Activated naive CD4-positive, alpha-beta T cell treated with anti-CD3 and anti-CD28 coated beads, Interleukin-2, amount 50 U/mL, for 72 hours (primary cell): ENCODE measurements around the gene ENTR1. TPM values are rescaled to one million over a fixed set of nuclear protein-coding genes. Genes with fewer than 3 reads are reported as not detected.
"Not testable (repeated sequence)": the region's sequence is repeated elsewhere in the genome, so short reads cannot be mapped to it uniquely, and the experiment has no call there.

Experiments used
- ATAC-seq, 2 donors: fragments of 150-1000 bp; cut with Tn5 transposase; 2 replicates each; pipeline ENCODE4 v1.10.0; 2021; ENCODE audit warnings: mild to moderate bottlenecking in 2 of 2, moderate library complexity in 2 of 2
- DNase-seq, 2 donors: peaks; one replicate each; pipeline ENCODE4 v3.0.0; 2021 to 2022; ENCODE audit warnings: low spot score in 2 of 2
- H3K27ac Mint-ChIP-seq, 2 donors: one replicate each; pipeline ENCODE4 v1.8.0; 2022; ENCODE audit warnings: mild to moderate bottlenecking in 2 of 2, mixed read lengths in 2 of 2
- H3K36me3 Mint-ChIP-seq, 2 donors: one replicate each; pipeline ENCODE4 v1.8.0; 2022; ENCODE audit warnings: mixed read lengths in 2 of 2
- H3K9me3 Mint-ChIP-seq, 2 donors: one replicate each; pipeline ENCODE4 v1.8.0; 2022; ENCODE audit warnings: mixed read lengths in 2 of 2
- total RNA-seq, 2 donors: library from RNA; stranded (reverse); gene quantifications; one replicate each; pipeline ENCODE4 v1.2.3, GENCODE V29; 2022

The ENTR1 gene
- total RNA-seq, 2 donors from 2014 or later = 52.2 to 75.4 TPM

GRCh38 chr9:136407911-136408310 lies 2.5 kb downstream of the ENTR1 start:
- DNase-seq (no peak), ATAC-seq (no peak)
- Mint-ChIP-seq H3K27ac (peak overlapping the region in 1 of 2 donors; percentile 96), H3K36me3 (peaks cover 40 to 62% of the 10 kb centered on the region in 2 donors), H3K9me3 (no peaks in the 10 kb centered on the region)

- ATAC-seq, H3K9me3 Mint-ChIP-seq, H3K27ac Mint-ChIP-seq, DNase-seq: not testable (repeated sequence)
- H3K36me3 Mint-ChIP-seq = peaks cover 40 to 65% of the 10 kb centered on the region in 2 donors
Measured at GRCh38 chr9:136407061-136407460, 3.4 kb downstream of the ENTR1 start.

DNA sequence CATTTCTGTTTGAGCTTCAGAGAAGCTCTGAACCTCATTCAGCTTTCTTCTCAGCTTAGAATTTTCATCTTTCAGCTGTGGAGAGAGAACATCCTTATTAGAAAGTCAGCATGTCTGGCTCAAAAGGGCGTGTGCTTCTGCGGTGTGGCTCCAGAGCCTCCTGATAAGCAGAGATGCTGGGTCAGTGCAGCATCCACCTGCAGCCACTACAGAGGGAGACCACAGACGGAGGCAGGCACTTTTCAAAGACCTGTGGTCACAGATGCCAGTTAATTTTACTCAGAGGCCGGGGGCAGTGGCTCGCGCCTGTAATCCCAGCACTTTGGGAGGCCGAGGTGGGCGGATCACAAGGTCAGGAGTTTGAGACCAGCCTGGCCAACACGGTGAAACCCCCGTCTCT lies 4.5 kb downstream of the ENTR1 start:
- not testable (repeated sequence) for H3K27ac Mint-ChIP-seq, ATAC-seq, H3K9me3 Mint-ChIP-seq

GRCh38 chr9:136405481-136405880 lies 4.9 kb downstream of the ENTR1 start:
- peak overlapping the region; percentile 93 to 94 for H3K27ac Mint-ChIP-seq
- ATAC-seq (no peak), DNase-seq (no peak)
- no peaks in the 10 kb centered on the region for H3K9me3 Mint-ChIP-seq
- peaks cover 28 to 61% of the 10 kb centered on the region in 2 donors for H3K36me3 Mint-ChIP-seq

More for the DNA sequence above, 4.5 kb downstream of the ENTR1 start:
- H3K36me3 Mint-ChIP-seq = peaks cover 31 to 65% of the 10 kb centered on the region in 2 donors
- DNase-seq = not testable (repeated sequence)

DNA sequence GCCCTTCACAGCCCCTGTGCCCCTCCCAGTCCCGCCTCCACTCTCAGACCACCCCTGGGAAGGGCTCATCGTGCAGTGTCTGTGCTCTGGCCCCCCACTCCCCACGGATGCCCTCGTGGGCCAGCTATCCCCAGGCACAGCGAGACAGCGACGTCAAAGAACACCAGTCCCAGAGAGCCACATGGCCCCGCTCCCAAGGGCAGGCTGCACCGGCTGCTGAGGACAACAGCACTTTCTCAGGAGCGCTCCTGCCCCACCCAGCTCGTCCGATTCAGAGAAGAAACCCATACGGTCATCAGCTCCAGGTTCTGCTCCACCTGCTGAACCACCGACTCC lies 5.6 kb downstream of the ENTR1 start:
- no peak for ATAC-seq
- DNase-seq = no peak
- Mint-ChIP-seq H3K36me3 (peaks cover 24 to 57% of the 10 kb centered on the region in 2 donors), H3K27ac (peak overlapping the region; percentile 93 to 94), H3K9me3 (no peaks in the 10 kb centered on the region)

- peak; percentile 37 to 63 for ATAC-seq
- H3K36me3 Mint-ChIP-seq = peaks cover 20 to 51% of the 10 kb centered on the region in 2 donors
- H3K27ac Mint-ChIP-seq = peak overlapping the region; percentile 93 to 94
- DNase-seq = peak; percentile 33 to 74
- H3K9me3 Mint-ChIP-seq = no peaks in the 10 kb centered on the region
Measured at GRCh38 chr9:136403915-136404800, 6.3 kb downstream of the ENTR1 start.

GRCh38 chr9:136403538-136403914 lies 6.9 kb downstream of the ENTR1 start:
- peak; percentile 64 to 79 for DNase-seq
- H3K36me3 Mint-ChIP-seq = peaks cover 20 to 45% of the 10 kb centered on the region in 2 donors
- H3K9me3 Mint-ChIP-seq = no peaks in the 10 kb centered on the region
- peak overlapping the region; percentile 93 to 94 for H3K27ac Mint-ChIP-seq
- peak; percentile 69 to 72 for ATAC-seq

DNA sequence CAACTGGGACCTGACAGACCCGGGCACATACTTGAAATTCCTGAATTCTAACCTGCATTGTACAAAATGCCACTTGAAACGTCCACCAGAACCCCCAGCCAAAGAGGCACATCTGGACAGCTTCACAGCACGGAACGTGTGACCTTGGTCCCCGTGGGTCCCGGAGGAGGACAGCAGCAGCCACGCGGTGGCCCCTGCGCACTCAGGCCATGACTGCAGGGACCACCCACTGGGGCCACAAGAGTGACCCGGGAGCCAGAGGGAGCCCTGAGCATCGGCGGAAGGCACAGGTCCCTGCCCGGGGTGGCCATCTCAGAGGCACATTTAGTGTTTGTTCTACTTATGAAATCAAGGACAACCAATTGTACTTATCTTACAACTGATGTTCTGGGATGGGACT lies 8.3 kb downstream of the ENTR1 start:
- ATAC-seq = no peak
- H3K27ac Mint-ChIP-seq = peak overlapping the region in 1 of 2 donors; percentile 93
- H3K36me3 Mint-ChIP-seq = peaks cover 18 to 32% of the 10 kb centered on the region in 2 donors
- DNase-seq = no peak
- H3K9me3 Mint-ChIP-seq = no peaks in the 10 kb centered on the region

DNA sequence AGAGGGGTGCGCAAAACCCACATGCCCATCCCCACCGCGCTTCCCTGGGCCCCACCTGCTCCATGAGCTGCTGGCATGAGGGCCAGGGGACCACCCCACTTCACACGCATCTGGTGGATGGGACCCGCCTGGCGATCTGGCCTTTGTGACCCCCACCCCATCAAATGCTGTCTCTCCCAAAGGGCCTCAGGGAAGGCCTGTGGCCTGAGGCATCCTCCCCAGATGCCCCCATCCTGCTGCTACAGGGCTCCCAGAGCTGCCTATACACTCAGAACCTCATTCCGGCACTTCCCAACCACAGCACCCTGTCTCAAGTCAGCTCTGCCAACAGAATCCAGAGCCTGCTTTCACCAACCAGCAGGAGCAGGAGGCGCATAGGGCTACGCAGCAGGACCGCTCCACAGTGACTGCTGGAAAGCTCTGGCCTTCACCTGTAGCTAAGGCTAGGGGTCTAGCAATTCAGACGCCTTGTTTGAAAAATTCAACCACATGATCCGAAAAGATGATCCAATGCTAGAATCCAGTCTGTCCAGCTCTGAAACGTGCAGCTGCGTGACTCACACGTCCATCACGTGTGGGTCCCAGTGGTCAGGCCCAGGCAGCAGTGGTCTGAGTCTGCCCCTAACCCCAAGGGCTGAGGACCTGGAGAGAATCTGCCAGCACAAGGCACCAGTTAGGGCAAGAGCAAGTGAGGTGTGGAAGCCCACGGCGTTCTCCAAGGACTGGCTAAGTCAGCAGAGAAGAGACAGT lies 9.1 kb downstream of the ENTR1 start:
- no peak for DNase-seq
- Mint-ChIP-seq H3K9me3 (no peaks in the 10 kb centered on the region), H3K36me3 (peaks cover 22 to 35% of the 10 kb centered on the region in 2 donors), H3K27ac (peak overlapping the region; percentile 79 to 93)
- ATAC-seq = no peak

DNA sequence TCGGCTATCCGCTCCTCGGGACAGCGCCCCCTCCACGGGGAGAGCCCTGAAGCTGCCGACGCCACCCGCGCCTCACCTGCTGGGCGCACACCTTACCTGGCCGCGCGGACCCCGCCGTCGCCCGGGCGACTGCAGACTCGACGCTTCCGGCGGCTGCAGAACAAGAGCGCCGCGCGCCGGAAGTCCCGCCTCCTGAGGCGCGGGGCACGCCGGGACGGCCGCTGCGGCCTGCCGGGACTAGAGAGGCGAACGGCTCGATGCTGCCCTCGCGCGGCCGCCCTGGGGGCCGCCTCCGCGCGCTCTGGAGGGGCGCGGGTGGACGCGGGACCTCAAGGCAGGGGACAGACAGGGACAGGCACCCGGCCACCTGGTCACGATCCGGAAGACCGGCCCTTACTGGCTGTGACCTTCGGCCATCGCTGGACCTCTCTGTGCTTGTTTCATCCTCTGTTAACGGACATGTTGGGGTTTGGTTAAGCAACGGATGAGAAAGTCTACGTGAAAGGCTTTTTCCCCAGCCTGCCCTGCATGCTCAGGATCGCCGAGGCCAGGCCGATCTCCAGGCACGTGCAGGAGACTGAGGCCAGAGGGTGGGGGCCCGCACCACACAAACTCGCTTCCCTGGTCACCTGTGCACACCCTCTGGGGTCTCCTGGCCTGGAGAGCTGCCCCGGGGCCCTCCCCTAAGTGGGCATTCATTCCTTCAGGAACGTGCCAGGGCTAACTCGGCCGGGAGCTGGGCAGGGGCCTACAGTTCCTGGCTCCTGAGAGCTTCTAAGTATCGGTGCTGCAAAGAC lies 10.2 kb downstream of the ENTR1 start, which contains the start of gene SNAPC4:
SNAPC4 (minus strand) TSS at position 133 of the 797 bp plus-strand sequence. CDS start 1,742 bp downstream, outside the sequence.
- H3K9me3 Mint-ChIP-seq = no peaks in the 10 kb centered on the region
- peak; percentile 90 to 94 for DNase-seq
- ATAC-seq = peak; percentile 60 to 79
- peak within 1 kb of the TSS; percentile 88 to 93 for H3K27ac Mint-ChIP-seq
- H3K36me3 Mint-ChIP-seq = peaks cover 23 to 28% of the 10 kb centered on the region in 2 donors

DNA sequence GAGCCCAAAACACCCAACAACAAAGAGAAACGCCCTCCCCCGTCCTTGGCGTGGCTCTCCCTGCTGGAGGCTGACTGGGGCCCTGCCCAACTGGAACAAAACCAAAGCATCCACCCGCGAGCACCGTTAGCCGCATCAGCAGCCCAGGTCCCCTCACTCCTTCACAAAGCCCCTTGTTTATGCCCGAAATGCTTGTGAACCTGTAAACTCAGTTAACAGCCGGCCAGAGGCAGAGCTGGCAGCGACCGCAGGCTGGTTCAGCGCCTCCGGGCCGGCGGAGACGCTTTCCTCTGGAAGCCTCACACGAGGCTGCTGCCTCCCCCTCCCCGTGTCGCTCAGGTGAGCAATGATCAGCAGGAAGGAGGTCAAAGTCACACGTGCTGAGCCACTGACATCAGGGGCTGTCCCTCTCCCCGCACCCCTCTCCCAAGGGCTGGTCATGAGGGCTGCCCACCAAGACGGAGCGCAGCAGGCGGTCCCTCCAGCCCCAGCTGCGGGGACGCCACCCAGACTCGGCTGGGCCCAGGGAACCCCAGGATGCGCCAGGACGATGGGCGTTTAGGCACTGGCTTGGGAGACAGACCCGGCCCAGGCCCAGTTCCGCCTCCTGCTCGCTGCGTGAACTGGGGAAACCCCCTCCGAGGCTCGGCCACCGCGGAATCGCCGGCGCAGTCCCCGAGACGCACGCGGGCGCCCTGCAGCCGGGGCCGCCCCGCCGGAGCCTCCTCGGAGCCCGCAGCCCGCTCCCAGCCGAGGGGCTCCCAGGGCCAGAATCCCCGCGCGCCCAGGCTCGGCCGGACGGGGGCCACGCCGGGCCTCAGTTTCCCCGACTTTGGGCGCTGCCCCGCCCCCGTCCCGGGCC lies 11.0 kb downstream of the ENTR1 start:
- Mint-ChIP-seq H3K36me3 (peaks cover 19 to 23% of the 10 kb centered on the region in 2 donors), H3K9me3 (no peaks in the 10 kb centered on the region), H3K27ac (peak overlapping the region; percentile 88 to 93)
- DNase-seq (peak; percentile 34 to 84), ATAC-seq (peak; percentile 32 to 57)

DNA sequence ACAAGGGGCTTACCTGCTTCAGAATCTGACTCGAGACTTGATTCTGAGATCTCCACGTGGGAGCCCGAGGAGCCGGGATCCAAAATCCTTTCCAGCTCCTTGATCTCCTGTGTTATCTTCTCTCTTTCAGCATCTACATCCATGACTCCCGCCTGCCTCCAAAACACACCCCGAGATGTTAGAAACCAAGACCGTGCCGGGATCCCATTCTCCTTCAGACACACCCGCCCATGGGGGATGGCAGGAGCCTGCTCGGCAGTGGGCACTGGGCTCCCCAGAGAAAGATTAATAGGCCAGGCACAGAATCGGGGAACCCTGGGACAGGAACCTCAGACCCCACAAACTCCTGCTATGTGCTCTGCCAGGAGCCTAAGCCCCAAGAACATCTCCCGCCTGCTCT lies 12.1 kb downstream of the ENTR1 start:
- H3K9me3 Mint-ChIP-seq = no peaks in the 10 kb centered on the region
- H3K27ac Mint-ChIP-seq = peak overlapping the region in 1 of 2 donors; percentile 72
- H3K36me3 Mint-ChIP-seq = peaks cover 19 to 23% of the 10 kb centered on the region in 2 donors
- no peak for ATAC-seq
- DNase-seq = no peak

DNA sequence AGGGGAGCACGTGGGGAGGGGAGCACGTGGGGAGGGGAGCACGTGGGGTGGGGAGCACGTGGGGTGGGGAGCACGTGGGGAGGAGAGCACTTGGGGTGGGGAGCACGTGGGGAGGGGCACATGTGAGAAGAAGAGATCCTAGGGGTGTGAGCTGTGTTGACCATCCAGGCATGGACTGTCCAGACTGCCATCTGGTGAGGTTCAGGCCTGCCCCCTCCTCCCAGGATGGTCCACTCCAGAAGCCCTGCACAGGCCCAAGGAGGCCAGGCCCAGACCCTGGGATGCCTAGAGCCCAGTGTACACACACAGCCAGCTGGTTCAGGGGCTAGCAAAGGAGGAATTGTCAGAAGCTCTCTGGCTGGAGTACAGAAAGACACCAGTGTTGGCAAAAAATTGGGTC lies 12.8 kb downstream of the ENTR1 start:
- Mint-ChIP-seq H3K36me3 (peaks cover 19 to 23% of the 10 kb centered on the region in 2 donors), H3K9me3 (no peaks in the 10 kb centered on the region), H3K27ac (no peak overlapping the region)
- ATAC-seq (no peak), DNase-seq (no peak)

DNA sequence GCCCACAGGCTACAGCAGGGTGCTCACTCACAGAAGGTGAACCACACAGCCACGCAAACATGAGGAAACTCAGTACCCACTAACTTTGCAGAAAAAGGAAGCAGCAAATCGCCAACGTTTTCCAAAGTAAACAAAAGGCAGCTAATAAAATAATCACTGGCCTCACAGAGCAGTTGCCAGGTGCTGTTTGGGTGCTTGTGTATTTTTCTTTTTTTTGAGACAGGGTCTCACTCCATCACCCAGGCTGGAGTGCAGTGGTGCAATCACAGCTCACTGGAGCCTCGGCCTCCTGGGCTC lies 14.2 kb downstream of the ENTR1 start:
- Mint-ChIP-seq H3K9me3 (no peaks in the 10 kb centered on the region), H3K36me3 (peaks cover 16 to 26% of the 10 kb centered on the region in 2 donors), H3K27ac (no peak overlapping the region)
- DNase-seq (no peak), ATAC-seq (no peak)

DNA sequence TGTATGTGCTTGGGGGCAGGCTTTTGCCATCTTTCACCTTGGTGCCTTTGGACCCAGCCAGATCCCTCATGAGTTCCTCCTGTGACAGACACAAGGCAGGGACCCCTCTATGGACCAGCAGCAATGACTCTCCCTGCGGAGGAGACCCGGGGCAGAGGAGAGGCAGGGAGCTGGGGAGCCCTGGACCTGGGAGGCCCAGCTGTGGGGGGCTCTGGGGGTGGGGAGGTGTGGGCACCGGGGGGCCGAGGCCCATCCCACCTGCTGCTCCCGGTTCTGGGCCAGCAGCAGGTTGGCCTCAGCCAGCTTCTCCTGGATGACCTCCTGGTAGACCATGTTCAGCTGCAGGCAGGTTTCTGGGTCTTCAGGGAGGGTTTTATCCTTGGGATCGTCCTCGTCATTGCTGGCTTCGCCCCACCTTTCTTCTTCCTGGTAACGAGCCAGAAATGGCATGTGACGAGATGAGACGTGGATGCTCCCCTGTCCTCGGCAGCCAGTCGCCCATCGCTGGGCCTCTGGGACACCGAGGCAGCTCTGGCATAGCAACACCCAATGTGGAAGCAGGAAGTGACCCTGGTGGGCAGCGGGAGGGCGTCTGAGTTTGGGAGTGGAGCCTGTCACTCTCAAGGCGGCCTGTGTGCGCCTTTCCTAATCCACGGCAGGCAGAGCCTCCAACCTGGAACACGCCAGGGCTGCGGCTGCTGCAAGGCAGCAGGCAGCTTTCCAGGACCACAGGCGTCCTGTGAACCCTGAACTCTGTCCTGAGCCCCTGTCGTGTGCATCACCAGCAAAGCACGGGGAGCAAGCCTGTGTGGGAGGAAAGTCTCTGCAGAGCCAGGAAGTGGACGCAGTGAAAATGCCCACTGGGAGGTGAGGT lies 14.8 kb downstream of the ENTR1 start:
- no peaks in the 10 kb centered on the region for H3K9me3 Mint-ChIP-seq
- peaks cover 17 to 28% of the 10 kb centered on the region in 2 donors for H3K36me3 Mint-ChIP-seq
- H3K27ac Mint-ChIP-seq = no peak overlapping the region
- DNase-seq = no peak
- ATAC-seq = no peak
